ENCODE measurements around the gene PINLYP. TPM values are rescaled to one million over a fixed set of nuclear protein-coding genes. Genes with fewer than 3 reads are reported as not detected.
A peak's percentile ranks its signal among the peaks of the same experiment; 100 is the strongest.

The PINLYP gene
- total RNA-seq, 4 donors from 2014 or later: 3.8 to 18.4 (median 8.6) TPM

GRCh38 chr19:43561139-43561970 is 14.2 kb upstream of the PINLYP start:
- DNase-seq (ENCODE audit: low spot score): no peak
- TF ChIP-seq CTCF (IDR thresholded peaks at IDR 0.05): no peak
- ATAC-seq (ENCODE audit: low FRiP score): no peak

- no peak for TF ChIP-seq CTCF (IDR thresholded peaks at IDR 0.05)
- ATAC-seq (ENCODE audit: low FRiP score) (no peak), DNase-seq (ENCODE audit: low spot score) (no peak)
Measured at GRCh38 chr19:43562226-43562697, 13.3 kb upstream of the PINLYP start.

- ATAC-seq (ENCODE audit: low FRiP score) (peak; percentile 41), DNase-seq (ENCODE audit: low spot score) (peak; percentile 30)
- no peak for TF ChIP-seq CTCF (IDR thresholded peaks at IDR 0.05)
Measured at GRCh38 chr19:43562698-43563241, 12.8 kb upstream of the PINLYP start.

- DNase-seq (ENCODE audit: low spot score) (no peak), ATAC-seq (ENCODE audit: low FRiP score) (no peak)
- TF ChIP-seq CTCF (IDR thresholded peaks at IDR 0.05): no peak
Measured at GRCh38 chr19:43563816-43564457, 11.7 kb upstream of the PINLYP start.

GRCh38 chr19:43564800-43565199 is 10.8 kb upstream of the PINLYP start:
- DNase-seq (ENCODE audit: low spot score) (no peak), ATAC-seq (ENCODE audit: low FRiP score) (no peak)
- no peak for TF ChIP-seq CTCF (IDR thresholded peaks at IDR 0.05)

- no peak for TF ChIP-seq CTCF (IDR thresholded peaks at IDR 0.05)
- DNase-seq (ENCODE audit: low spot score): no peak
- ATAC-seq (ENCODE audit: low FRiP score): no peak
Measured at GRCh38 chr19:43569657-43570056, 5.9 kb upstream of the PINLYP start.

Data from omental fat pad (tissue), 4 donors.